Kidney epithelial cell (primary cell): ENCODE data around the gene ST6GALNAC4. TPM values are rescaled to one million over a fixed set of nuclear protein-coding genes. Genes with fewer than 3 reads are reported as not detected.
"Not testable (repeated sequence)": the region's sequence is repeated elsewhere in the genome, so short reads cannot be mapped to it uniquely, and the experiment has no call there.

Experiments used
- DNase-seq: peaks from one replicate; pipeline ENCODE4 v3.0.0-alpha.2; 2010; ENCODE audit warnings: low read depth
- H3K27me3 ChIP-seq: 2 replicates; pipeline ENCODE4 v1.6.0; 2011; ENCODE audit warnings: low read length; ENCODE audit not compliant: control insufficient read depth, insufficient read depth
- H3K36me3 ChIP-seq: 2 replicates; pipeline ENCODE4 v1.5.1; 2011; ENCODE audit warnings: low read length; ENCODE audit not compliant: control insufficient read depth, insufficient read depth
- H3K4me3 ChIP-seq: 2 replicates; pipeline ENCODE4 v1.5.1; 2011; ENCODE audit warnings: low read depth, mild to moderate bottlenecking, control low read depth, low read length
- total RNA-seq: library from RNA; depleted of rRNA; stranded (reverse); fragments of >200 nt; gene quantifications from 2 replicates; pipeline ENCODE4 v1.2.3, GENCODE V29; 2015
- TF ChIP-seq, protein P1 (sequence below): IDR thresholded peaks from 2 replicates; pipeline ENCODE4 v1.5.1; 2011; ENCODE audit warnings: mild to moderate bottlenecking, moderate library complexity, low read length, control low read depth, inconsistent platforms; ENCODE audit not compliant: insufficient read depth, poor library complexity, severe bottlenecking

Gene ST6GALNAC4
- total RNA-seq, 1 donor from 2014 or later = 21.0 TPM

DNA sequence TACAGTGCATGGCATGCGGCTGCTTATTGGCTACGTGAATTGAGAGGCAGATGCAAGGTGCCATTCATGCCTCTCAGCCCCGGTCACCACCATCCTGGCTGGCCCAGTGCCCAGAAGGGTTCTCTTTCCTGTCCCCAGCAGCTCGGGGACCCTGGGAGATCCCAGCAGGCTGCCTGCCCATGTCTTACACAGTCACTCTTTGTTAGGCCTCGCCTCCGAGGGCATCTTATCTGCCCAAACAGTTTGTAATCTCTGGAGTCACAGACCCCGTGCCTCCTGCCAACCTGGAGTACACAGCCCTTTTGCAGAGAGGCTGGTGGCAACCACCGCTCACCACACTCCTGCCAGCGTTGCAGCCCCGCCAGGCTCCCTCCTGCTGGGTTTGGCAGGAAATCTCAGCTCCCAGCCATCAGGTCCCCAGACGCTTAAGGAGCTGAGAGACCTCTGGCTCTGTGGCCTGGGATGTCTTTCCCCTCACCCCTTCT lies 32.4 kb downstream of the ST6GALNAC4 start:
- H3K4me3 ChIP-seq = no peak overlapping the region
- H3K27me3 ChIP-seq = no peaks in the 10 kb centered on the region
- no peaks in the 10 kb centered on the region for H3K36me3 ChIP-seq
- TF ChIP-seq, protein P1, sequence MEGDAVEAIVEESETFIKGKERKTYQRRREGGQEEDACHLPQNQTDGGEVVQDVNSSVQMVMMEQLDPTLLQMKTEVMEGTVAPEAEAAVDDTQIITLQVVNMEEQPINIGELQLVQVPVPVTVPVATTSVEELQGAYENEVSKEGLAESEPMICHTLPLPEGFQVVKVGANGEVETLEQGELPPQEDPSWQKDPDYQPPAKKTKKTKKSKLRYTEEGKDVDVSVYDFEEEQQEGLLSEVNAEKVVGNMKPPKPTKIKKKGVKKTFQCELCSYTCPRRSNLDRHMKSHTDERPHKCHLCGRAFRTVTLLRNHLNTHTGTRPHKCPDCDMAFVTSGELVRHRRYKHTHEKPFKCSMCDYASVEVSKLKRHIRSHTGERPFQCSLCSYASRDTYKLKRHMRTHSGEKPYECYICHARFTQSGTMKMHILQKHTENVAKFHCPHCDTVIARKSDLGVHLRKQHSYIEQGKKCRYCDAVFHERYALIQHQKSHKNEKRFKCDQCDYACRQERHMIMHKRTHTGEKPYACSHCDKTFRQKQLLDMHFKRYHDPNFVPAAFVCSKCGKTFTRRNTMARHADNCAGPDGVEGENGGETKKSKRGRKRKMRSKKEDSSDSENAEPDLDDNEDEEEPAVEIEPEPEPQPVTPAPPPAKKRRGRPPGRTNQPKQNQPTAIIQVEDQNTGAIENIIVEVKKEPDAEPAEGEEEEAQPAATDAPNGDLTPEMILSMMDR = no peak
- DNase-seq = no peak

DNA sequence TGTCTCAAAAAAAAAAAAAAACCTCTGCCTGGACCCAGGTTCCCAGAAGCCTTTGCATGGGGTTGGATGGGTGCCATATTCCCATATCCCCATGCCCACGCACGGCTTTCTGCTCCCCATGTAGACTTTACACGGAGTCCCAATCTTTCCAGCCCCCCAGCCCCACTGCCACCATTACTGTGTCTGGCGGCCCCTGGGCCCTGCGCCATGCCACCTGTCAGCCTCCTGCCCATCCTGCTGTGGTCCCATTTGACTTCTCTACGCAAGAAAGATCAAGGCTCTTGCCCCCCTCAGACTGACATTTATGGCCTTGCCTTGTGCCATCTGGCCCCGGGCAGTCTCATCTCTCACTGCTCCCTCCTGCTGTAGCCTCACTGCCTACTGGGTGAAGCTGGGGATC lies 32.9 kb downstream of the ST6GALNAC4 start:
- TF ChIP-seq, protein P1 = no peak
- no peaks in the 10 kb centered on the region for H3K36me3 ChIP-seq
- no peak overlapping the region for H3K4me3 ChIP-seq
- H3K27me3 ChIP-seq = no peaks in the 10 kb centered on the region
- no peak for DNase-seq

DNA sequence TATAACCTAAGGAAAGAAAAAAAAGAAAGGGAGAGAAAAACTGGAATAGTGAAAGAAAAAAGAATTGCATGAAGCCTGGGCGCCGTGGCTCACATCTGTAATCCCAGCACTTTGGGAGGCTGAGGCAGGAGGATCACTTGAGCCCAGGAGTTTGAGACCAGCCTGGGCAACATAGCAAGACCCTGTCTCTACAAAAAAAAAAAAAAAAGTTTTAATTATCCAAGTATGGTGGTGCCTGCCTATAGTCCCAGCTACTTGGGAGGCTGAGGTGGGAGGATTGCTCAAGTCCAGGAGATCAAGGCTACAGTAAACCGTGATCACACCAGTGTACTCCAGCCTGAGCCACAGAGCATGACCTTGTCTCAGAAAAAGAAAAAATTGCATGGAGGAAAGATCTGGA lies 35.1 kb downstream of the ST6GALNAC4 start:
- DNase-seq = not testable (repeated sequence)

DNA sequence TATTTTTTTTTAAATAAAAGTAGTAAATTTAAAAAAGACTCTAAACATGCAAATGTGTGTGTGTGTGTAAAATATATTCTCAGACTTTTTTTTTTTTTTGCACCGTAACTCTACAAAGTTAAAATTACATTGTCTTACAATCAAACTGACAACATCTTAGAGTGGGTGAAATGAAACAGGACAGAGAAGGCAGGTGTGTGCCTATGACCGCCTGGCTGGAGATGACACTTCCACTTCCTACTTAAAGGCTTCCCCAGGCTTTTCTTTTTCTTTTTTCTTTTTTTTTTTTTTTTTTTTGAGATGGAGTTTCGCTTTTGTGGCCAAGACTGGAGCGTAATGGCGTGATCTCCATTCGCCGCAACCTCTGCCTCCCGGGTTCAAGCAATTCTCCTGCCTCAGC lies 36.7 kb downstream of the ST6GALNAC4 start:
- Histone ChIP-seq H3K36me3 (no peaks in the 10 kb centered on the region), H3K27me3 (no peaks in the 10 kb centered on the region), H3K4me3 (no peak overlapping the region)
- TF ChIP-seq, protein P1 = no peak
- DNase-seq = no peak

More for the DNA sequence above, 35.1 kb downstream of the ST6GALNAC4 start:
- H3K27me3 ChIP-seq, H3K36me3 ChIP-seq, H3K4me3 ChIP-seq: not testable (repeated sequence)

DNA sequence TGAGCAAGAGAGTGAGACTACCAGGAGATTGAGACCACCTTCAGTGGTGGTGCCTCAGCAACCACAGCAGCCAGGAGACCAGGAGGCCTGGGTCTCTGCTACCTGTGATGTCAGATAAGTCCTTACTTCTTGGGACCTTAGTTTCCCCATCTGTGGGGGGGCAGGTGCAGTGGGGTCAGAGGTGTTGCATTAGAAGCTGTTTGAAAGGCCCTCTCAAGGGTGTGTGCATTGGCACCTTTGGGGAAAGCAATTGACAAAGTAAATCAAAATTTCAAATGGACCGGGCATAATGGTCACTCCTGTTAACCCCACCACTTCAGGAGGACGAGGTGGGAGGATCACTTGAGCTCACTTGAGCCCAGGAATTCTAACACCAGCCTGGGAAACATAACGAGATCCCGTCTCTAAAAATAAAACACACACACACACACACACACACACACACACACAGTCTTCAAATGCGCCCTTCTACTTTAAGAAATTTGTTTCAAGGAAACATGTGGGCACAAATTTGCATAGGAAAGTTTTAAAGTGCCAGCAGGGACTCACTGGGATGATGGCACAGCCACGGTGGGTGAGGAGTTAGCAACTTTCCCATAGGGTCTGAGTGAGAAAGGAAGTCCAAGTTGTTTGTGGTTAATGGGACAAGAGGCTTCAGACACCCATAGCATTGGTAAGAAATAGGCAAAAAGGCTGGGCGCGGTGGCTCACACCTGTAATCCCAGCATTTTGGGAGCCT lies 38.0 kb downstream of the ST6GALNAC4 start:
- Histone ChIP-seq H3K36me3 (no peaks in the 10 kb centered on the region), H3K27me3 (no peaks in the 10 kb centered on the region), H3K4me3 (no peak overlapping the region)
- TF ChIP-seq, protein P1 = no peak
- no peak for DNase-seq

DNA sequence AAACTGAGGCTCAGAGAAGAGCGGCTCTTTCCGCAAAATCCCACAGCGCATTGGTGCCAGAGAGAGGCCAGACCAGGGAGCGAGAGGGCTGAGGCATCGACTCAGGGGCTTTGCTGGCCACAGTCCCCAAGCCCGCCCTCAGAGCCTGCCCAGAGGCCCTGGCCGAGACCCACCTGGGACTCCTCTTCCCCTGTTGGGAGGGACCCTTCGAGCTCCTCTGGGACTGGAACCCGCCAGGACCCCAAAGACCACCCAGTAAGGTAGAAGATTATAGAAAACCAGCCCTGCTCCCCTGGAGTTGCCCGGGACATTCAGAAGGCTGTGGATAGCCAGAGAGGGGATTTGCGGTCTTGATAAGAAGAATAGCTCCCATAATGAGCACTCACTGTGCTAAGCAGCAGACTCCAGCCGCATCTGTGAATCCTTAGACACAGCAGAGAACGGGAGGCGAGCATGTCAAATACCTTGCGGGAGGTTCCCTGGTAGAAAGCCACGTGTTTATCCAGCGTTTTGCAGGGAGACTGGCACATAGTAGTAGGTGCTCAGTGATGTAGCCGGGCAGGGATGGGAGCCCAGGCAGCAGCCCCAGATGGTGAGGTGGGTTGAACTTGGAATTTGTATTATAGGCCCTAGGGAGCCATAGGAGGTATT lies 38.7 kb downstream of the ST6GALNAC4 start:
- H3K4me3 ChIP-seq = peak overlapping the region; percentile 45
- TF ChIP-seq, protein P1 = no peak
- no peaks in the 10 kb centered on the region for H3K36me3 ChIP-seq
- no peak for DNase-seq
- no peaks in the 10 kb centered on the region for H3K27me3 ChIP-seq
